Effector CD4-positive, alpha-beta T cell (primary cell): ENCODE measurements around the gene BABAM2.

Experiments
- DNase-seq: peaks from one replicate; pipeline ENCODE4 v3.0.0-alpha.2; 2020

Gene BABAM2

GRCh38 chr2:27914041-27914804 lies 23.7 kb downstream of the BABAM2 start:
- DNase-seq = no peak

- DNase-seq = no peak
Observed at GRCh38 chr2:27914805-27915175, 24.3 kb downstream of the BABAM2 start.

DNA sequence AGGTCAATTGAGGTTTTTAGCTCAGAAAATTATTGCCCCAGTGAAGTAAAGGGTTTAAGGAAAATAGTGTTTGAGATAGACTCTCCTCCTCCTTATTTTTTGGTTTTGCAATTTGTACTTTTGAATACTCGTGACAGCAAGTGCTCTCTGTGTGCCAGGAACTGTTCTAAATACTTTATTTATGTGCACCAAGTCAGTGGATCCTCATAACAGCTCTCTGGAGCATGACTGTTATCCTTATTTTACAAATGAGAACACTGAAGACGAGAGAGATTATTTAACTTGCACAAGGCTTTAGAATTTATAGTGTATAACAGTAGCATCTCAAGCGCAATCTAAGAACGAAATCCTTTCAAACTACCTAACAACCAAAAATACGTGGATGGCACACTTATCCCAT lies 24.7 kb downstream of the BABAM2 start:
- no peak for DNase-seq

GRCh38 chr2:27915874-27916273 lies 25.3 kb downstream of the BABAM2 start:
- DNase-seq = no peak

GRCh38 chr2:27916293-27916995 lies 25.9 kb downstream of the BABAM2 start:
- DNase-seq = no peak

DNA sequence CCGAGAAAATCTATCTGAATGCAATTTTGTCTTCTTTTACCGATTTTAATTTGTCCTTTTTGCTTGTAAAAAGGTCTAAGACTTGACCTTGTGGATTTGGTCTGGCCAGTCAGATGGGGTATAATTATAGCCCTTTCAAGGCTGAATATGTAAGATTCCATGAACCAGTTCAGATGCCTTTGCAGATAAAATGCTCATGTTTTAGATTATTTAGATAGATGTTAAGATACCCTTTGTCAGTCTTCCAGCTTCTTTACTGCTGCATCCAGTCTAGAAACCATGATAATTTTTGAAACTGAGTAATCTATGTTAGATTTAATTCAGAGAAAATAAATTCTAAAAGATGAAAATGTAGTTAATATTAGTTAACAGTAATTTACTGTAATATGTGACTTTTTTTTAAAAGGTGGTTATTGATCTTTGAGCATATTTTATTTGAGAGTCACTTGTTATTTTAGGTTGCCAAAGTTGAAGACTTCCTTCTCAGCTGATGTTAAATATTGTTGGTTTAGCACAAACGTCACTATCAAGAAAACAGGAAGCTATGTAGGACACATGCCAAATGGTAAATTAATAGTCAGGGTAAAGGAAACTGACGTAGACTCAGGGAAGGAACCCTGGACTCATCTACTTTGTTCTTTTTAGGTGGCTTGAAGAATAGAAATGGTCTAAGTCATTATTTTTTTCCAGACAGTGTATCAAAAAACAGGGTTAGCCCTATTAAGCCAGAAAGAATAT lies 29.8 kb downstream of the BABAM2 start:
- no peak for DNase-seq

DNA sequence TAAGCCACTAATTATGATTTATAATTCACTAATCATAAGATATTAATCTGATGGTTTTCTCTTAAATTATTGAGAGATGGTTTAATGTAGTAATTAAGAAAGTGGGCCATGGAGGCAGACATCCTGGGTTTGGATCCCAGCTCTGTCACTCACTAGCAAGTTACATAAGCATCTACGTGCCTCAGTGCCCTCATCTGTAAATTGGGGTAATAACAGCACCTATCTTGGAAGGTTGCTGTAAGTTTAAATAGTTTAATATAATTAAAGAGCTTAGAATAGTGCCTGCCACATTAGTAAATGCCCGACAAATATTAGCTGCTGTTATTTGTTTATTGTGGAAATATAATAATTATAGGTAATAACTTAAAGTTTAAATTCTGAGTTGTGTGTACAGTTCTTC lies 30.9 kb downstream of the BABAM2 start:
- DNase-seq = no peak

- no peak for DNase-seq
Observed at GRCh38 chr2:27921880-27922547, 31.5 kb downstream of the BABAM2 start.

- DNase-seq = no peak
Observed at GRCh38 chr2:27922842-27923241, 32.3 kb downstream of the BABAM2 start.

- no peak for DNase-seq
Observed at GRCh38 chr2:27925766-27926472, 35.4 kb downstream of the BABAM2 start.

GRCh38 chr2:27929916-27930486 lies 39.5 kb downstream of the BABAM2 start:
- no peak for DNase-seq

DNA sequence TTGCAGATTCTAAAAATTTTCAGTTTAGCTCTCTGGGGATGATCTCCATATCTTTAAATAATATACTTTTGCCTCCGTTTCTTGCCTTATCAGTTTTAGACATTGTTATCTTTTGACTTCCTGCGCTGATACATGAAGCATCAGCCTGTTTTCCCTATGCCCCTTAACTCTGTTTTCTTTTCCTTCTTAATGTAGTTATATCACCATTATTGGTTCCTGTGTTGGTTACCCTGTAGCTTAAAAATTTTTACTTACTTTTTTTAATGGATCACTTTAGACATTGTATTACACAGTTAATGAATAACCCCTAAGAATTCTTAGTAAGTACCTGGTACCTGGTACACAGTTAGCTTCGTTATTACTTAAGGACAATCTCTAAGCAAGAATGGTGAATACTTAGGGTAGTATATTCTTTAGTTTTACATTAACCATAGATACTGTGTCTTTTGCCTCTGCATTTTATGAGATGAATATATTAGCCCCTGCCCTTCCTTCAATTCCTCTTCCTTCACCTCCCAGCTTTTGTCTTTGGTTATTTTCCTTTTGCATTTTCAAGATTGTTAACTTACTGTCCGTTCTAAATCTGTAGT lies 40.9 kb downstream of the BABAM2 start:
- DNase-seq = no peak

DNA sequence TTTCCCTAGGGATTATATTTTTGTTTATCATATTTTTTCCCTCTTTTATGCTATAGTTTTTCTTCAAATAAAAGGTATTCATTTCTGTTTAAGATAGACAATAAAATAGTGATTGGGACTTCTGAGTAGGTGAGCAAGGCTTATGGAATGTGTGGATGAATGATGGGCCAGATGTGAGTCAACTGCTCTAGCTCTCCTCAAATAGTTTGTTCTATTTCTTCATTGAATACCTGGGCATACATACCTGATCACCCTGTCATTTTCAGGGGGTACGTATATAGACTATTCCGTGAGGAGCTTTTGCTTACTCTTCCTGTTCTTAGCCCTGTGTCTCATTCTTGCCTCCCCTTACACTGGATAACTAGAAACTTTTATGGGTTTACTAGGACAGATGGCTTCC lies 41.9 kb downstream of the BABAM2 start:
- DNase-seq = no peak

DNA sequence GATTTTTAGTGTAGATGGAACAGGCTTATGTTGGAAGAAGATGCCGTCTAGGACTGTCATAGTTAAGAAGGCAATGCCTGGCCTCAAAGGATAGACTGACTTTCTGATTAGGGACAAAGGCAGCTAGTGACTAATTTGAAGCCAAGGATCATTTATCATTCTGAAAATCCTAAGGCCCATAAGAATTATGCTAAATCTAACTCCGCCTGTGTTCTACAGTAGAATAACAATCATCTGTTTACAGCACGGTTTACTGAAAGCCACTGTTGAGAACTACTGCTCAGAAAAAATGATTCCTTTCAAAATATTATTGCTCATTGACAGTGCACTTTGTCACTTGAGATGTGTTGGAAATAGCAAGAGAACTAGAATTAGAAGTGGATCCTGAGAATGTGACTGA lies 44.5 kb downstream of the BABAM2 start:
- no peak for DNase-seq

DNA sequence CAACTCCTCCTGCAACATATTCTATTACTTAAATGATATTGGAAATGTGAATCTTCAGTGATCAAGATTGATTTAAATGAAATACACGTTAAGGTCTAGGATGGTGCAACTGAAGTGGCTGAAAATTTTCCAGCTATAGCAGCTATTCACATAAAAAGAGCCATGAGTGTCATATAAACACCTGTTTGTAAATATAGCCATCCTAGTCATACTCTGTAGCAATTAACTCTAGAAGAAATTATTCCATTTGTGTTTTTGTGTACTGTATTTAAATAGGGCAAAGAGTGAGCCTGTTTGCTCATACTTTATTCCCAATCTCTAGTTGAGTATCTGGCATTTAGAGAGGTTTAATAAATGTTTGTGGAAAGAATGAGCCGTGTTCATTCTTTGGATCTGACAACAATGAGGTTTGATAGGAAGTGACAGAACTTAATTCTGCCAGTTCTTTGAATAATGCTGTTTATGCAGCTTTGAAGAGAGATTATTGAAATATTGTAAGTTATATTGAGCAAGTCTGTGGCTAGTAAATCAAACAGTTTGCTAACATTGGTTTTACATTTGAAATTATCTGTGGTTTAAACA lies 49.7 kb downstream of the BABAM2 start:
- no peak for DNase-seq

DNA sequence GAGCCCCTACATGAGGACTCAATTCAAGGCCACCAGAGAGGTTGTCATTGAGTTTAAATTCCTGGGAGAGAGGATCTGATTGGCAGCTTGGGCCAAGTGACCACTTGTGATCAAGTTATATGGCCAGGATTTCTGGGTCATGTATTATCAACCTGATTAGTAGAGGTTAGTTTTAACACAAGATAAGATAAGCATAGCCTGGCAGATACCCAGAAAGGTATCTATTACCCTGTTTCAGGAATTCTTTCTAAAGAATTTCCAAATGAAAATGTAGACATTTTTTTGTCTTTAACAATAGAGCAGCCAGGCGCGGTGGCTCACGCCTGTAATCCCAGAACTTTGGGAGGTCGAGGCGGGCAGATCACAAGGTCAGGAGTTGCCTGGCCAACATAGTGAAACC lies 50.5 kb downstream of the BABAM2 start:
- DNase-seq = no peak

- DNase-seq = no peak
Observed at GRCh38 chr2:27942612-27943547, 52.4 kb downstream of the BABAM2 start.

DNA sequence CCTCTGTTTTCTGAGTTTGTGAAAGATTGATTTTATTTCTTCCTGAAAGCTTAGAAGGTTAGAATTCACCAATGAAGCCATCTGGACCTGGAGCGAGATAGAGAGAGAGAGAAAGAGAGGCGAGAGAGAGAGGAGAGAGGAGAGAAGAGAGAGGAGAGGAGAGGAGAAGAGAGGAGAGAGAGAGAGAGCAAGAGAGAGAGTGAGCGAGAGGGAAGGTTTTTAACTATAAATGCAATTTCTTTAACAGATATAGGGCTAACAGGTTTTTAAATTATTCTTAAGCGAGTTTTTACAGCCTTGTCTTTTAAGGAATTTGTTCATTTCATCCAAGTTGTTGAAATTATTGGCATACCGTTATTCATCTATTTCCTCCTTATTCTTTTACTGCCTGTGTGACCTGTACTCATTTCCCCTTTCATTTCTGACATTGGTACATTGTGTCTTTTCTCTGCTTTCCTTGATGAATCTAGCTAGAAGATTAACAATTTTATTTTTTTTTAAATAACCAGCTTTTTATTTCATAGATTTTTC lies 56.1 kb downstream of the BABAM2 start:
- no peak for DNase-seq

GRCh38 chr2:27952070-27952469 lies 61.5 kb downstream of the BABAM2 start:
- DNase-seq = no peak

DNA sequence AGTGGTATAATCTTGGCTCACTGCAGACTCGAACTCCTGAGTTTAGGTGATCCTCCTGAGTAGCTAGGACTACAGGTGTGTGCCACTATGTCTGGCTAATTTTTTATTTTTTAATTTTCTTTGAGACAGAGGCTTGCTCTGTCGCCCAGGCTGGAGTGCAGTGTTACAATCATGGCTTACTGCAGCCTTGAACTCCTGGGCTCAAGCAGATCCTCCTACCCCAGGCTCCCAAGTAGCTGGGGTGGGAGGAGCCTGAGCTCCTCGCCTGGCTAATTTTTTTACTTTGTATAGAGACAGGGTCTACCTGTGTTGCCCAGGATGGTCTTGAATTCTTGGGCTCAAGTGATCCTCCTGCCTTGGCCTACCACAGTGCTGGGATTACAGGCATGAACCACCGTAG lies 62.5 kb downstream of the BABAM2 start:
- DNase-seq = no peak
